HG02678 (cell line): ENCODE data around the gene RTN4R.

Experiments used
- ATAC-seq: cut with Tn5 transposase; IDR thresholded peaks from one replicate; pipeline ENCODE4 v1.9.1; 2021; ENCODE audit warnings: mild to moderate bottlenecking, moderate library complexity; ENCODE audit not compliant: unreplicated experiment

Gene RTN4R

GRCh38 chr22:20243537-20244249 lies 24.4 kb downstream of the RTN4R start:
- ATAC-seq: no peak

- no peak for ATAC-seq
Measured at GRCh38 chr22:20243176-20243536, 25.0 kb downstream of the RTN4R start.

- no peak for ATAC-seq
Measured at GRCh38 chr22:20242393-20243175, 25.5 kb downstream of the RTN4R start.

GRCh38 chr22:20241579-20242392 lies 26.3 kb downstream of the RTN4R start:
- no peak for ATAC-seq

GRCh38 chr22:20240900-20241299 lies 27.2 kb downstream of the RTN4R start:
- ATAC-seq: no peak

GRCh38 chr22:20240447-20240764 lies 27.7 kb downstream of the RTN4R start:
- no peak for ATAC-seq

- ATAC-seq: no peak
Measured at GRCh38 chr22:20239676-20240446, 28.3 kb downstream of the RTN4R start.

- ATAC-seq: no peak
Measured at GRCh38 chr22:20238901-20239675, 29.0 kb downstream of the RTN4R start.

- ATAC-seq: no peak
Measured at GRCh38 chr22:20238536-20238900, 29.6 kb downstream of the RTN4R start.

- no peak for ATAC-seq
Measured at GRCh38 chr22:20237480-20238440, 30.4 kb downstream of the RTN4R start.

- ATAC-seq: no peak
Measured at GRCh38 chr22:20236052-20236717, 31.9 kb downstream of the RTN4R start.

GRCh38 chr22:20235389-20235991 lies 32.6 kb downstream of the RTN4R start:
- no peak for ATAC-seq

- no peak for ATAC-seq
Measured at GRCh38 chr22:20234760-20235388, 33.2 kb downstream of the RTN4R start.

GRCh38 chr22:20234314-20234682 lies 33.8 kb downstream of the RTN4R start:
- ATAC-seq: no peak

- no peak for ATAC-seq
Measured at GRCh38 chr22:20233351-20234313, 34.5 kb downstream of the RTN4R start.

GRCh38 chr22:20232781-20233180 lies 35.3 kb downstream of the RTN4R start:
- no peak for ATAC-seq

- no peak for ATAC-seq
Measured at GRCh38 chr22:20232237-20232598, 35.9 kb downstream of the RTN4R start.
